PC-3 (cell line): ENCODE data around the gene HDAC4.

Experiments used
- EZH2 ChIP-seq: fragments of 300-600 bp; sonication (generic); IDR thresholded peaks from one replicate; pipeline ENCODE4 v1.6.1; 2017; ENCODE audit warnings: antibody characterized with exemption, mild to moderate bottlenecking, low read length; ENCODE audit not compliant: unreplicated experiment
- EZH2phosphoT487 ChIP-seq: fragments of 300-600 bp; sonication (generic); IDR thresholded peaks from 2 replicates; pipeline ENCODE4 v1.6.1; 2018; ENCODE audit warnings: mild to moderate bottlenecking, antibody characterized with exemption, low read length, borderline replicate concordance
- TF ChIP-seq, protein P1 (sequence below): fragments of 300-600 bp; sonication (generic); conservative IDR thresholded peaks from 2 replicates; pipeline ENCODE4 v1.5.1; 2017; ENCODE audit warnings: antibody characterized with exemption, low read depth, mild to moderate bottlenecking, low read length

GRCh38 chr2:239140346-239141020, 260.3 kb downstream of the HDAC4 start:
- TF ChIP-seq, protein P1, sequence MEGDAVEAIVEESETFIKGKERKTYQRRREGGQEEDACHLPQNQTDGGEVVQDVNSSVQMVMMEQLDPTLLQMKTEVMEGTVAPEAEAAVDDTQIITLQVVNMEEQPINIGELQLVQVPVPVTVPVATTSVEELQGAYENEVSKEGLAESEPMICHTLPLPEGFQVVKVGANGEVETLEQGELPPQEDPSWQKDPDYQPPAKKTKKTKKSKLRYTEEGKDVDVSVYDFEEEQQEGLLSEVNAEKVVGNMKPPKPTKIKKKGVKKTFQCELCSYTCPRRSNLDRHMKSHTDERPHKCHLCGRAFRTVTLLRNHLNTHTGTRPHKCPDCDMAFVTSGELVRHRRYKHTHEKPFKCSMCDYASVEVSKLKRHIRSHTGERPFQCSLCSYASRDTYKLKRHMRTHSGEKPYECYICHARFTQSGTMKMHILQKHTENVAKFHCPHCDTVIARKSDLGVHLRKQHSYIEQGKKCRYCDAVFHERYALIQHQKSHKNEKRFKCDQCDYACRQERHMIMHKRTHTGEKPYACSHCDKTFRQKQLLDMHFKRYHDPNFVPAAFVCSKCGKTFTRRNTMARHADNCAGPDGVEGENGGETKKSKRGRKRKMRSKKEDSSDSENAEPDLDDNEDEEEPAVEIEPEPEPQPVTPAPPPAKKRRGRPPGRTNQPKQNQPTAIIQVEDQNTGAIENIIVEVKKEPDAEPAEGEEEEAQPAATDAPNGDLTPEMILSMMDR: no peak
- no peak for TF ChIP-seq EZH2
- TF ChIP-seq EZH2phosphoT487: no peak
